Thoracic aorta (tissue), 2 donors: ENCODE results near the gene UBC. TPM values are rescaled to one million over a fixed set of nuclear protein-coding genes. Genes with fewer than 3 reads are reported as not detected.

Source experiments
- ATAC-seq: fragments of 150-250 bp; one replicate; pipeline ENCODE4 v1.8.0; 2017; ENCODE audit warnings: low read depth; ENCODE audit not compliant: insufficient number of reproducible peaks, low FRiP score
- DNase-seq: peaks from one replicate; pipeline ENCODE4 v3.0.0-alpha.2; 2020; ENCODE audit warnings: low spot score
- H3K27ac ChIP-seq, 2 donors: fragments of 200-600 bp; sonication (generic); 1 replicate in 1 of 2; 2 replicates in 1 of 2; pipeline ENCODE4 v1.5.1; 2016; ENCODE audit warnings: mild to moderate bottlenecking in 2 of 2, moderate library complexity in 2 of 2
- H3K27me3 ChIP-seq: fragments of 200-600 bp; sonication (generic); replicated peaks from 2 replicates; pipeline ENCODE4 v1.6.0; 2016; ENCODE audit warnings: mild to moderate bottlenecking; ENCODE audit not compliant: insufficient read depth
- H3K36me3 ChIP-seq: fragments of 200-600 bp; sonication (generic); one replicate; pipeline ENCODE4 v1.5.1; 2016
- H3K4me1 ChIP-seq, 2 donors: fragments of 200-600 bp; sonication (generic); 1 replicate in 1 of 2; 2 replicates in 1 of 2; pipeline versions ENCODE4 v1.5.1 to v1.6.0; 2016; ENCODE audit warnings: low read depth in 2 of 2, mild to moderate bottlenecking in 1 of 2; ENCODE audit not compliant: control insufficient read depth in 1 of 2
- H3K4me3 ChIP-seq: fragments of 200-600 bp; sonication (generic); 2 replicates; pipeline ENCODE4 v1.5.1; 2016; ENCODE audit warnings: mild to moderate bottlenecking
- H3K9me3 ChIP-seq: fragments of 200-600 bp; sonication (generic); 2 replicates; pipeline ENCODE4 v1.5.1; 2016
- CTCF ChIP-seq: fragments of 200-600 bp; sonication (generic); IDR thresholded peaks from one replicate; pipeline ENCODE4 v1.5.1; 2019; ENCODE audit warnings: antibody characterized with exemption
- total RNA-seq, 2 donors: library from RNA; depleted of rRNA; stranded (reverse); fragments of >200 nt; gene quantifications; one replicate each; pipeline versions ENCODE4 v1.1.0 to v1.2.3, GENCODE V29; 2016

UBC gene
- total RNA-seq, 2 donors from 2014 or later, result 1,069 to 1,422 TPM

GRCh38 chr12:124947561-124948398, 33.3 kb upstream of the UBC start:
- Histone ChIP-seq H3K9me3 (no peaks in the 10 kb centered on the region), H3K4me1 (no peaks in the 10 kb centered on the region), H3K4me3 (no peak overlapping the region), H3K27me3 (no peaks in the 10 kb centered on the region), H3K27ac (no peak overlapping the region), H3K36me3 (peaks cover 32% of the 10 kb centered on the region)
- no peak for DNase-seq
- no peak for TF ChIP-seq CTCF
- ATAC-seq, result no peak

GRCh38 chr12:124947013-124947412, 32.6 kb upstream of the UBC start:
- H3K27ac ChIP-seq, result no peak overlapping the region
- TF ChIP-seq CTCF, result no peak
- peaks cover 29% of the 10 kb centered on the region for H3K36me3 ChIP-seq
- DNase-seq, result no peak
- no peaks in the 10 kb centered on the region for H3K27me3 ChIP-seq
- no peaks in the 10 kb centered on the region for H3K4me1 ChIP-seq
- ATAC-seq, result no peak
- no peaks in the 10 kb centered on the region for H3K9me3 ChIP-seq
- H3K4me3 ChIP-seq, result no peak overlapping the region

- ATAC-seq, result no peak
- TF ChIP-seq CTCF, result no peak
- no peak for DNase-seq
- Histone ChIP-seq H3K27ac (no peak overlapping the region), H3K36me3 (peaks cover 25% of the 10 kb centered on the region), H3K4me1 (no peaks in the 10 kb centered on the region), H3K4me3 (no peak overlapping the region), H3K27me3 (no peaks in the 10 kb centered on the region), H3K9me3 (no peaks in the 10 kb centered on the region)
These were observed 32.0 kb upstream of the UBC start for GRCh38 chr12:124946447-124946793.

- Histone ChIP-seq H3K27ac (peak overlapping the region; percentile 49 to 95), H3K36me3 (no peaks in the 10 kb centered on the region), H3K27me3 (no peaks in the 10 kb centered on the region), H3K4me3 (peak overlapping the region; percentile 79), H3K9me3 (no peaks in the 10 kb centered on the region), H3K4me1 (peaks cover 10 to 35% of the 10 kb centered on the region in 2 donors)
- DNase-seq (no peak), ATAC-seq (no peak)
- no peak for TF ChIP-seq CTCF
These were observed 26.7 kb upstream of the UBC start for GRCh38 chr12:124941170-124941527.

- Histone ChIP-seq H3K36me3 (no peaks in the 10 kb centered on the region), H3K9me3 (no peaks in the 10 kb centered on the region), H3K27ac (peak overlapping the region; percentile 83 to 95), H3K4me3 (peak overlapping the region; percentile 79), H3K27me3 (no peaks in the 10 kb centered on the region), H3K4me1 (peaks cover 10 to 35% of the 10 kb centered on the region in 2 donors)
- ATAC-seq, result peak; percentile 24
- peak; percentile 82 for TF ChIP-seq CTCF
- DNase-seq, result peak; percentile 57
These were observed 26.1 kb upstream of the UBC start for GRCh38 chr12:124940393-124941169.
